Panc1 (cell line): ENCODE measurements around the gene KDM7A.

ENCODE experiments used
- CTCF ChIP-seq: fragments of 450-650 bp; IDR thresholded peaks from 2 replicates; pipeline ENCODE4 v1.5.1; 2017; ENCODE audit warnings: mild to moderate bottlenecking
- POLR2AphosphoS5 ChIP-seq: IDR thresholded peaks from 2 replicates; pipeline ENCODE4 v1.6.1; 2012; ENCODE audit warnings: mild to moderate bottlenecking, low read depth, low read length, moderate library complexity
- SIN3A ChIP-seq: IDR thresholded peaks from 2 replicates; pipeline ENCODE4 v1.6.1; 2012; ENCODE audit warnings: low read depth, mild to moderate bottlenecking, low read length, moderate library complexity, borderline replicate concordance; ENCODE audit not compliant: insufficient read depth
- TCF7L2 ChIP-seq: IDR thresholded peaks from 2 replicates; pipeline ENCODE4 v1.6.1; 2011; ENCODE audit warnings: mild to moderate bottlenecking, low read depth, low read length, inconsistent platforms
- TF ChIP-seq, protein P1 (sequence below), 2 experiments: IDR thresholded peaks; 2 replicates each; pipeline ENCODE4 v1.6.1; 2011 to 2012; ENCODE audit warnings: low read depth in 2 of 2, control low read depth in 1 of 2, low read length in 1 of 2, mild to moderate bottlenecking in 1 of 2, moderate library complexity in 1 of 2; ENCODE audit not compliant: insufficient read depth in 1 of 2

- no peak for TF ChIP-seq CTCF
- no peak for TF ChIP-seq POLR2AphosphoS5
- TF ChIP-seq, protein P1, sequence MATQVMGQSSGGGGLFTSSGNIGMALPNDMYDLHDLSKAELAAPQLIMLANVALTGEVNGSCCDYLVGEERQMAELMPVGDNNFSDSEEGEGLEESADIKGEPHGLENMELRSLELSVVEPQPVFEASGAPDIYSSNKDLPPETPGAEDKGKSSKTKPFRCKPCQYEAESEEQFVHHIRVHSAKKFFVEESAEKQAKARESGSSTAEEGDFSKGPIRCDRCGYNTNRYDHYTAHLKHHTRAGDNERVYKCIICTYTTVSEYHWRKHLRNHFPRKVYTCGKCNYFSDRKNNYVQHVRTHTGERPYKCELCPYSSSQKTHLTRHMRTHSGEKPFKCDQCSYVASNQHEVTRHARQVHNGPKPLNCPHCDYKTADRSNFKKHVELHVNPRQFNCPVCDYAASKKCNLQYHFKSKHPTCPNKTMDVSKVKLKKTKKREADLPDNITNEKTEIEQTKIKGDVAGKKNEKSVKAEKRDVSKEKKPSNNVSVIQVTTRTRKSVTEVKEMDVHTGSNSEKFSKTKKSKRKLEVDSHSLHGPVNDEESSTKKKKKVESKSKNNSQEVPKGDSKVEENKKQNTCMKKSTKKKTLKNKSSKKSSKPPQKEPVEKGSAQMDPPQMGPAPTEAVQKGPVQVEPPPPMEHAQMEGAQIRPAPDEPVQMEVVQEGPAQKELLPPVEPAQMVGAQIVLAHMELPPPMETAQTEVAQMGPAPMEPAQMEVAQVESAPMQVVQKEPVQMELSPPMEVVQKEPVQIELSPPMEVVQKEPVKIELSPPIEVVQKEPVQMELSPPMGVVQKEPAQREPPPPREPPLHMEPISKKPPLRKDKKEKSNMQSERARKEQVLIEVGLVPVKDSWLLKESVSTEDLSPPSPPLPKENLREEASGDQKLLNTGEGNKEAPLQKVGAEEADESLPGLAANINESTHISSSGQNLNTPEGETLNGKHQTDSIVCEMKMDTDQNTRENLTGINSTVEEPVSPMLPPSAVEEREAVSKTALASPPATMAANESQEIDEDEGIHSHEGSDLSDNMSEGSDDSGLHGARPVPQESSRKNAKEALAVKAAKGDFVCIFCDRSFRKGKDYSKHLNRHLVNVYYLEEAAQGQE (IDR thresholded peaks at IDR 0.05; ENCODE audit: insufficient read depth in 1 of 2, low read depth in 2 of 2, low read length in 1 of 2) = no peak
- TF ChIP-seq SIN3A = no peak
- no peak for TF ChIP-seq TCF7L2
These were observed 102.0 kb downstream of the KDM7A start for GRCh38 chr7:140074780-140075179.
